GM19455 (cell line): ENCODE results near the gene BTG1.

Experiments
- ATAC-seq: cut with Tn5 transposase; IDR thresholded peaks from one replicate; pipeline ENCODE4 v1.9.1; 2021; ENCODE audit not compliant: unreplicated experiment

BTG1 gene

DNA sequence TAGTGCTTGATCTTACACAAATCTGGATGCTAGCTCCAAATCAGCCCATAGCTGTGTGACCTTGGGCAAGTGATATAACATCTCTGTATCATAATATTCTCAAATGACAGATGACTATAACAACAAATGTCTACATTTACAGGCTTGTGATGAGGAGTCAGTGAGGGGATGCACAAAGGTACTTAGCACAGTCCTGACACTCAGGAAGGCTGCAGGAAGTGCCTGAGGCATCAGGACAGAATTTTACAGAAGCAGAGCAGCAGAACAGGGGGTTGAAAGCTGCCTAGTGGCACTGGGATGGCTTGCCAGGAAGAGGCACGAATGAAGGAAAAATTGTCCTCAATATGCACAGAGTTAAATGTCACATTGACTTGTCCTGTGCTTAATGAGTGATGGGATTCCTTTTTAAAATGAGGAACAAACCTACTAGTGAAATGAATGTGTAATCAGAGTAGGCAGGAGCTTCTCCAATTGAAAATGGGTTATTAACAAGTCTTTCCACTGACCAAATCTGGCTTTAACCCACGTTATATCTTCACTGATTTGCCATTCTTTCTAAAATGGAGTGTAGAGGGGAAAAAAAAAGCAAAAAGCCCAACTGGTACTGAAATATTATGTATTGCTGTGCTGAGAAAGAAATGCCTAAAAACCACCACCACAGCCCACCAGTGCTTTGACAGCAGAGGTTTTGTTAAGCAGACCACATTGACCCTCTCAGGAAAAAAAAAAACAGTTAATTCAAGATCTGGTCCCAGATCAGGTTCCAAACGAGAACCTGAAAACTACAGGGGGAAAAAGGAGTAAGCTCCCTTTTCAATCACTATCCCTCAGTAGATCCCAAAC is 11.6 kb downstream of the BTG1 start:
- ATAC-seq = no peak

DNA sequence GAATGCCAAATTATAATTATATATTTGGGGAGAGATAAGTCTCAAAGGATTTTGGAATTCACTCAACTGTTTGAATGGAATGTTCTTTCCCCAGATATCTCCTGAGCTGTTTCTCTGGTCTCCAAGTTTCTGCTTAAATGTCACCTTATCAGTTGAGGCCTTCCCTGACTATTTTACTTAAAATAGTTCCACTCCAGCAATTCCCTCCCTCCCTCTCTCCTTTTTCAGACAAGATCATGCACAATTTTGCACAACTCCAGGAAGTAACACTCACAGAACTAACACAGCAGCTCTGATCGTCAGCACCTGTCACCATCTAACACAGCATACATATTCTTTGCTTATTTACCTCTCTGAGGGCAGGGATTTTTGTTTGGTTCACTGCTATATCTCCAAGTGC is 12.5 kb downstream of the BTG1 start:
- no peak for ATAC-seq

DNA sequence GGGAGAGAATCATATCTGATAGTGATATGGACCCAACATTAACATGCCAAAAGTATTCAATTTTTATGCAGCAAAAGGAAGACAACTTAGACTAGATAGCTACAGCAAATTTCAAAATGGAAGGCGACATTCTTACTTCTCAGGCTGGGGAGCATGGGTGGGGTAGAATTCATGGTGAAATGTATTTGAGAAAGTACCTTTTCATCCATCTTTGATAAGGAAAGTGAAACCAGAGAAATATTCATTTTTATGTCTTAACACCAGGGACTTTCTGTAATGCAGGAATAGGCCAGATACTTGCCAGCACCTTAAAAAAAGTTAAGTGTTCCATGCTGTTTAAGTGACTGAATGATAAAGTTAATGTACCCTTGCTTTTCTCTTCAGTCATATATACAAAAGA is 13.4 kb downstream of the BTG1 start:
- no peak for ATAC-seq

DNA sequence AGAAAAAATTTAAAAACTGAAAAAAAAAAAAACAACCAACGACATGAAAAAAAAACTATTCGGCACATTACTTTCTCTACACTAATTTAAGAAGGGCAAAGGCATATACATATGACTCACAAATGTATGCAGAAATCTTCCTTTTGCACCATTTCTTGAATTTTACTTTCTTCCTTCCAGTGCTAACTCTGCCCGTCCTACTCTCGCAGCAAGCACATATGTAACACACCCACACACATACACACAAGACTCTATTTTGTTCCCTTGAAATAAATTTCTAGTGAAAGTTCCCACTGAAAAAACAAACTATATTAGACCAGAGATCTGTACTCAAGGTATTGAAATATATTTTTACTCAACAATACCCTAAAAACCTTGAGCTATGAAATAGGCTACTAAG is 14.6 kb downstream of the BTG1 start:
- no peak for ATAC-seq

DNA sequence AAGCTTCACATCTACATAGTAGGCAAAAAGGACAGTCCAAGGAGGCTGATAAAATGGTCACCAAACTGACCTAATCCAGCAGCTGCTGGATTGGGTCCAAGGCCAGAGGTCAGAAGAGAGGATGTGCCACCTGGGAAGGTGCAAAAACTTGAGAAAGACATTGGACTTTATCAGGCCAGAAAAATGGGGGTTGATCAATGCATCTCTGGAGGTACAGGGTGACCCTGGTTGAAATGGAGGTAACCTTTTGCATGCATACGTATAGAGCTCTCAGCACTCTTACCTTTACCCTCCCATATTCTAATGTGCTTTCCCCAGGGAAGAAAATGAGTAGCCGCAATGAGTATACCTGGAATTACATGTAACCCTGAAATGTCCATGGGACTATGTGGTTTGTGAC is 16.0 kb downstream of the BTG1 start:
- no peak for ATAC-seq

DNA sequence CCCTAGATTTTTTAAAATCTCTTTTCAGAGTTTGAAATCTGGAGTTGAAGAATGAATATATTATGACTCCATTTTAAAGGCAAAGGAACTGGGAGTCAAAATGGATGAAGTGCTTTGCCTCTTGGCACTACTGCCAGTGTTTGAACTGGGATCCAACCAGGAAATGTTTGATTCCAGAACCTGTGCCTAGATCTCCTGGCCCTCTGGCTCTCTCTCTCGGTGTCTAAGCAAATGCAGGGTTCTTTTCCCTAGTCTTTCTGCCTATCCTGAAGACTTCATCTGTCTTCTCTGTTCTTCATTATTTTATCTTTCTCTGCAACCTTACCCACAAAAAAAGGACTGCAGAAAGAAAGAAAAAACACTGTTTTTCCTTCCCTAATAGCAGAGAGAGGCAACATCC is 17.0 kb downstream of the BTG1 start:
- no peak for ATAC-seq

DNA sequence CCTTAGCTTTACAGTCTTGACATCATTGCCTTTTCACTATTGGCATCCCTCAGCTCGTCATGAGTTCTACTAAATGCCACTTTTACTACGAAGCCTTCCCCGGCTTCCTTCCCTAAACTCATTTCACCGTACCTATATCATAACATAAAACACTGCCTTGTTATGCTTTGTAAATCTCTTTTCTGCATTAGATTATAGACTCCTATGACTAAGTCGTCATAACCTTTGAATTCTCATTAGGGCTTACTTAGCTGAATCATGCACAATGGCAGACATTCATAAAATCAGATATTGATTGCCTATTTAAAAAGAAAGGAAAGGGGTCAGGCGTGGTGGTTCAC is 21.0 kb downstream of the BTG1 start:
- ATAC-seq = no peak

DNA sequence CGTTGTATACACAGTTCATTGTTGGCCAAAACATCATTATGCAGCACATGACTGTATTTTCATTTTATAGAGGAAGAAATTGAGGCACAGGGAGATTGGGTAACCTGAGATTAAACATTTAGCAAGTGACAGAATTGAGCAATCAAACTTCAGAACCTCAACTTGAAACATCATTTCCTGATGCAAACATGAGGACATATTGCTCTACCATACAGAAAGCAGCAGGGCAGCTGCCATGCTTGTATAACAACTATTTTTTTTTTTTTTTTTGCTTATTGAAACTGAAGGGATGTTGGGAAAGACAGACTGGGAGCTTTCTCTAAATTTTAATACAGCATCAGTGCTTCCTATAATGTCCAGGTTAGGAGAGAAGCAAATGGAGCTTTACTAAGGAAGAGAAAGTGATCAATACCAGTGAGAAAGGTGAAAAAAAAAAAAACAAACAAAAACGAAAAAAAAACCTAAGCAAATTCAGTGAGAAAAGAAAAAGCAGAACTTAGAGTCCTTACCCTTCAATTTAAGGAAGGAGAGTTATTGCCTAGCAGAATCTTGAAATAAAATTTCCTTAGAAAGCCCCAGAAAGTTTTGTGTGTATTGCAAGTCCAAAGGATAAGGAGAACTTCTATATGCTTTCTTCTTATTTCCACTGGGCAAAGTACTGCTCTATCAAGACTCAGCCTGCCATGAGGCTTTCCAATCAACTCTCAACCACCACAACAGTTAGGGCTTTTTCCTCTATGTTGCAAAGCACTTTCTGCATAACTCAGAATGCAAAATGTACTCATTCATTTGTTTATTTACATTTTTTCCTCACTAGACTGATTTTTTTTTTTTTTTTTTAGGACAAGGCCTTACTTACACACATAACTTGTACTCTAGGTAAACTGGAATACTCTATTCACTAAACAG is 21.6 kb downstream of the BTG1 start:
- no peak for ATAC-seq

DNA sequence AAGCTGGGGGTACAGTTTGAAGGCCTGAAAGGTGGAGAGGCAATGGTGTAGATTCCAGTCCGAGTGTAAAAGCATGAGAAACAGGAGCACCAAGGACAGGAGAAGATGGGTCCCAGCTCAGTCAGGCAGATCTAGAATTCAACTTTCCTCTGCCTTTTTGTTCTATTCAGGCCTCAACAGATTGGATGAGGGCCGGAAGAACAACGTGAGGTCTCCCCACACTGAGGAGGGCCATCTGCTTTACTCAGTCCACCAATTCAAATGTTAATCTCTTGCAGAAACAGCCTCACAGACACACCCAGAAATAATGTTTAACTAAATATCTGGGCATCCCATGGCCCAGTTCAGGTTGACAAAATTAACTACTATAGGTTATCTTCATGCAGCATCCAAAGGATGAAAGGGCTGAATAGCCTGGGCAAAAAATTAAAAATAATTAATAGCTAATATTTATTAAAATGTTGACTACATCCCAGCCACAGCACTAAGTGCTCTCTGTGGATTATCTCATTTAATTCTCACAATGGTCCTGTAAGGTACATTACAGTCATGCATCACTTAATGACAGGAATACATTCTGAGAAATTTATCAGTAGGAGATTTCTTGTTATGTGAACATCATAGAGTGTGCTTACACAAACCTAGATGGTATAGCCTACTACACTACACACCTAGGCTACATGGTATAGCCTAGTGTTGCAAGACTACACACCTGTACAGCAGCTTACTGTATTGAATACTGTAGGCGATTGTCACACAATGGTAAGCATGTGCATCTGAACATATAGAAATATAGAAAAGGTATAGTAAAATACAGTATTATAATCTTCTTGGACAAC is 22.5 kb downstream of the BTG1 start:
- ATAC-seq = no peak

DNA sequence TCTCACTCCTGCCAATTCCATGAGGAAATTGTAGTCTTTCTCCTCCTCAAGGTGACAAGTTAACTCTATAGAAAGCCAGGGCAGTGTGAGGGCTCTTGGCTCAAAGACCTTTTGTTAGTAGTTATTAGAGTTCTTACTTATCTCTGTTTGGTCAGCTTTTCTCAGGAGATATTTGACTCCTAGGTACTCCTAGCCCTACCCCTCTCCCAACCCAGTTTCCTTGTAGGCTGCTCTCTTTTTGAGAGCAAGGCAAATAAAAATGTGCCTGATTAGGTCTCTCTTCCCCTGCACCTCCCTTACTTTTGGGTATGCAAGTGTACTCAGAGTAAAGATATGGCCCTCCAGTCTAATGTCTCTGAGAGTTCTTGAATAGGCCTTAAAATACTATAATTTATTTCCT is 23.8 kb downstream of the BTG1 start:
- ATAC-seq = no peak

DNA sequence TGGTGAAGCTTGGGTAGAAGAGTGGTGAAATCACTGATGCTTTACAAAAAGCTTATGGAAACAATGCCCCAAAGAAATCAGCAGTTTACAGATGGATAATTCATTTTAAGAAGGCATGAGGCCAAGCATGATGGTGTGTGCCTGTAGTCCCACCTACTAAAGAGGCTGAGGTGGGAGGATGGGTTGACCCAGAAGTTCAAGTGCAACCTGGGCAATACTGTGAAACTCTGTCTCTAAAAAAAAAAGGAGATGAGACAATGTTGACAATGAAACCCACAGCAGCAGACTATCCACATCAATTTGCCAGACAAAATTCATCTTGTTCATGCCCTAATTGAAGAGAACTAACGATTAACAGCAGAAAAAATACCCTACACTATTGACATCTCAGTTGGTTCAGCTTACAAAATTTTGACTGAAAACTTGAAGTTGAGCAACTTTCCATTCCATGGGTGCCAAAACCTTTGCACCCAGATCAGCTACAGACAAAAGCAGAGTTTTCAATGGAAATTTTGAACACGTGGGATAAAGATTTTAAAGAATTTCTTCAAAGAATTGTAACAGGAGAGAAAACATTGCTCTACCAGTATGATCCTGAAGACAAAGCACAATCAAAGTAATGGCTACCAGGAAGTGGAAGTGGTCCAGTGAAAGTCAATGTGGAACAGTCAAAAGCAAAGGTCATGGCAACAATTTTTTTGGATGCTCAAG is 26.7 kb downstream of the BTG1 start:
- no peak for ATAC-seq

DNA sequence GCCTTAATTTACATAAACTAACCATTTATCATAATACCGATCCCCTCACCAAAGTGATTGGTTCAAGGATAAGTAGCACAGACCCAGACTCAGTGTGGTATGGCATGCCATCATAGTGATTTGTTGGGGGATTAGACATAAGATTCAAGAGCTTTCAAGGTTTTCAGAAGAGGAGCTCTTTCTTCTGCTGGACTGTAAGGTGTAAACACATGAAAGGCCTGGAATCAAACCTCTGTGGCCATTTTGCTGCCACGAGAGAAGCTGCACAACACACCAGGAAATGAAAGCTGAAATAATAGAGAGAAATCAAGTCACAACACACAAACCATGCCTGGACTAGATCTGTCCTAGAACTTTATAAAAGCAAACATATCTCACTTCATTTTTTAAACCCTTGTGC is 30.8 kb downstream of the BTG1 start:
- ATAC-seq = no peak

DNA sequence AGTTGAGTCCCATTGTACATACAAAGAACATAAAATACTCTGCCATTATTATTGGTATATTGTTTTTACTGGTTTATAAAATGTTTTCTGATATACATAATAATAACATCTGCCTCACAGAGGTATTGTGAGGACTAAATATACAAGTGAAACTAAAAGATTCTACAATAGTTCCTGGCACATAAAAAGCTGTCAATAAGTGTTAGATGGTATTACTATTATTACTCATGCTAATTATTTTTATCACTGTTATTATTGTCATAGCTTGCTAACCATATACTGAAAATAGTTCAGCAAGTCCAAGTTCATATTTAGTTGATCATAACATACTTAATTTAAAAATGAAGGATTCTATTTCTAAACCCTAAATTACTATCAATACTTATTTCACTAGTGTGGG is 34.4 kb downstream of the BTG1 start:
- no peak for ATAC-seq

DNA sequence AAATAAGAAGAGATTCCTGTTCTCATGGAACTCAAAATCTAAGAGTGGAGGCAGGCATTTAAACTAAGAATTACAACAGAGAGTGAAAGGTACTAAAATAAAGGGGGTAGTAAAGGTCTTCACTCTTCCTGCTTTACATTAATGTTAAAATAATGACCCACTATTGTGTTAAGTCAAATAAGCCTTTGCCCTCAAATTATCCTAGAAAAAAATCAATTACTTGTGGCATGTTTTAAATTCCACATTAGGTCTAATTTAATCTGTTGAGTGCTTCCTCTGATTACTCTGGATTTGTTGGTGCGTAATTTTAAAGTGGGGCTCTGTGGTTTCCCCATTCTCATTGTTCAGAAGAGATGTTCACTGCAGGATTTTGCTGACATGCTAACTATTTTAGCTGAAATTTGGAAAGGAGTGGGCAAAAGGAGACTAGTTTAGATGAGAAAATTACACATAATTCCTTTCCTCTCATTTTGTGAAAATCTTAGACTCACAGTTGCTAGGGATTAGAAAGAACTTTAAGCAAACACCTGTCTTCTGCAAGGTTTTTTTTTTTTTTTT is 35.5 kb downstream of the BTG1 start:
- no peak for ATAC-seq

DNA sequence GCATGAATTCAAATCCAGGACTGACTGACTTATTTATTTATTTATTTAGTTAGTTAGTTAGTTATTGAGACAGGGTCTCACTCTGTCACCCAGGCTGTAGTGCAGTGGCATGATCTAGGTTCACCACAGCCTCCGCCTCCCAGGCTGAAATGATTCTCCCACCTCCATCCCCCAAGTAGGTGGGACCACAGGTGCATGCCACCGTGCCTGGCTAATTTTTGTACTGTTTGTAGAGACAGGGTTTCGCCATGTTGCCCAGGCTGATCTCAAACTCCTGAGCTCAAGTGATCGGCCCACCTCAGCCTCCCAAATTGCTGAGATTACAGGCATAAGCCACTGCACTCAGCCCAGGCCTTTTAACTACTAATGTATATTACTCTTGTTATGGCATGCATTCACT is 36.0 kb downstream of the BTG1 start:
- ATAC-seq = no peak

DNA sequence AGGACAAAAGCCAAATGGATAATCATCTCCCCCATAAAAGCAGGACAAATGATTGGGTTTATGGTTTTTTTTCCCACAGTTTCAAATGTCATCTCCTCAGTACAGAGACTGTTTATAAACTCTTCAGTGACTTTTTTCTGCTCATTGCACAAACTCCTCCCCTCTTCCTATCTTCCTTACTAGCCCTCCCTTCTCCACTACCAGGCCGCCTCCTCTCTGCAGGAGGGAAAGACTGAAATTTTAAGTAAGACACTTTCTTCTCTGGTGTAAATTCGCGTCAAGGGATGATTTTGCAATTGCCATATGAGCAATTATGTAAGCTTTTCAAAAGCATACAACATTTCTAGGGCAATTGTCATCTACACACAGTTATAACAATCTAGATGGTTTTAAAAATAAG is 37.0 kb downstream of the BTG1 start:
- no peak for ATAC-seq

DNA sequence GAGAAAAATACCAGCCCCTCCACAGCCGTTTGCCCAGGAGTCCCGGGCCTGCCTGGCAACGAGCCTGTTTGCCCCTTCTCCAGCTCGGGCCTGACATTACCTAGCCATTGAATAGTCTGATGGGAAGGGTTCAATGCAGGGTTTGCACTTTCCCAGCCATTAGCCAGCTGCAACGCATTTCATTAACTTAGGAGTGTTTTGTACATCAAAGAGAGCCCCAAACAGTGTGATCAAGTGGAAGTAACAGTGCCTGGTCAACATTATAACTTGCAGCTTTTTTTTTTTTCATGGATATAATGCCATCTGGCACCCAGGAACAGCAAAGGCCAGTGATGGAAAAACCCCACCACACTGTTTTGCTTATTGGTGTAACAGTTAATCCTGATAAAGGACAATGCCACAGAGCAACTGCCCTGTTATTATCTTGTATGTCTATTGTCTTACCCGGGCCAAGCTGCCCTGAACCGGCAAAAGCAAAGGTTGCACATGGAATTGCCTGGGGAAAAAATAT is 38.0 kb downstream of the BTG1 start:
- no peak for ATAC-seq

DNA sequence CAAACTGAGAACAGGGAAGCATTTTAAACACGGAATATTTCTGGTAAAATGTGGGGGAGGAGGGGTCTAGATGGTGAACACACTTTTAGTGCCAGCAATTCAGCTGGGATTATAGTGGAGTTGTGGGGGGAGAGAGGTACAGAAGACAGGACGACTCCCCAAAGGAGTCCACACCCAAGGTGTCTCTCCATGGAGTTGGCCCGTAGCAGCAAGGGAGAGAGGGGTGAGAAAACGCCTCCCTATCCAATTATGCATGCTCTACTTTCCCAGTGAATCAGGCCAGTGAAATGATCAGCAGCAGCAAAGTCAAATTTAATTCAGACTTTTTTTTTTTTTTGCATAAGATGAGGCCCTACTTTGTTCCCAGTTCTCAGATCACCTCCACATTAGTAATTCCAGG is 38.6 kb downstream of the BTG1 start:
- no peak for ATAC-seq

DNA sequence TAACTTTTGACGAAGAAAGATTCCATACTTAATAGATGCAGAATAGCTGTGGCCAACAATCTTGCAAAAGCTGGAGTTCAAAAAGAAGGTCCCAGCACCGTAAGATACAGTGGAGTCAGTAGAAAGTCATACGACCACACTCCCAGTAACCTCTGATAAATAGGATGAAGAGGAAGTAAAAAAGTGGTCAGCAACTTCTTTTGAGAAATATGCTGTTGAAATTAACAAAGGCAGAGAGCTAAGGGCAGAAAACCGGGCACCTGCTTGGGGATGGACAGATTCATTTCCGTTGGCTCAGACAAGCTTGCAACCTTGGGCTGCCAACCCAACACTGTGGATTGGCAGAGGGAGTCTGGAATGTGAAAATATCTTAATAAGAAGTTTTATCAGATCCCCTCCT is 40.0 kb downstream of the BTG1 start:
- no peak for ATAC-seq

DNA sequence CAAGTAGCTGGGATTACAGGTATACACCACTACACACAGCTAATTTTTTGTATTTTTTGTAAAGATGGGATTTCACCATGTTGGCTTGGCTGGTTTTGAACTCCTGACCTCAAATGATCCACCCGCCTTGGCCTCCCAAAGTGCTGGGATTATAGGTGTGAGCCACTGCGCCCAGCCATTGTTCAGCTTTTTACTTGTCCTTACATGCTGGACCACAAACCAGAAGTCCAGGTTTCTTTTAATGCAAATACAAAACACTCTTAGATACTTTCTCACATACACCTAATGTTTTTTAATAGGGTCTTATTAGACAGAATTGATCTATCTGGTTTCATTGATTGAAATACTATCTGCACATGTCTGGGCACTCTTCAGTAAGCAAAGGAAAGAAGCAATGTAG is 40.5 kb downstream of the BTG1 start:
- ATAC-seq = no peak
